HG03378 (cell line): ENCODE measurements around the gene UBE2K.
A peak's percentile ranks its signal among the peaks of the same experiment; 100 is the strongest.
"Not testable (repeated sequence)": the region's sequence is repeated elsewhere in the genome, so short reads cannot be mapped to it uniquely, and the experiment has no call there.

ENCODE experiments used
- ATAC-seq: cut with Tn5 transposase; IDR thresholded peaks from one replicate; pipeline ENCODE4 v1.9.1; 2021; ENCODE audit warnings: mild to moderate bottlenecking, moderate library complexity; ENCODE audit not compliant: unreplicated experiment

Gene UBE2K

DNA sequence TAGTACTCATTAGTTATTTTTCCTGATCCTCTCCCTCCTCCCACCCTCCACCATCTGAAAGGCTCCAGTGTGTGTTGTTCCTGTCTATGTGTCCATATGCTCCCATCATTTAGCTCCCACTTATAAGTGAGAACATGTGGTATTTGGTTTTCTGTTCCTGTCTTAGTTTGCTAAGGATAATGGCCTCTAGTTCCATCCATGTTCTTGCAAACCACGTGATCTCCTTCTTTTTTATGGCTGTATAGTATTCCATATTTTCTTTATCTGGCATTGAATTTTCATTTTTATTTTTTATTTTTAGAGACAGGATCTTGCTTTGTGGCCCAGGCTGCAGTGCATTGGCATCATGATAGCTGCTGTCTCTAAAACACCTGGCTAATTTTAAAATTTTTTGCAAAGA lies 11.9 kb upstream of the UBE2K start:
- no peak for ATAC-seq

DNA sequence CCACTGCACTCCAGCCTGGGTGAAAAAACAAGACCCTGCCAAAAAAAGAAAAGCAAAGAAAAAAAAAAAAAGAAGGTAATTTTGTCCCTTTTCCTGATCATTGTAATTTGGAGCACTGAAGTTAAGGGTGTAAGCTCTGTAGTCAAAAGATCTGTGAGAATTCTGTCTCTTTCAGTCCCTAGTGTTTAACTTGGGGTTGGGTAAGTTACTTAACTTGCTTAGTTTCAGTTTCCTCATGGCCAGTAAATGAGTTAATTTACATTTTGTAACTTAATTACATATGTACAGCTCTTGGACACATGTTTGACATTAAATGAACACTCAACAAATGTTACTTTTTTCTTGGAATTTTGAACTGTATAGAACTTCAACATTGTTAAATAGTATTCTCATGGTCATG lies 10.9 kb upstream of the UBE2K start:
- ATAC-seq, result no peak

DNA sequence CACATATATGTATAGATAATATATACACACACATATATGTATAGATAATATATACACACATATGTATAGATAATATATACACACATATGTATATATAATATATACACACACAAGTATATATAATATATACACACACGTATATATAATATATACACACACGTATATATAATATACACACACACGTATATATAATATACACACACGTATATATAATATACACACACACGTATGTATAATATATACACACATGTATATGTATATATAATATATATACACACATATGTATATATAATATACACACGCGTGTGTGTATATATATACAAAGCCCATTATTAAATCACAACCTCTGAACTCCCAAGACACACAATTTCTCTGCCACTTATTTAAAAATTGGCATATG lies 8.0 kb upstream of the UBE2K start:
- ATAC-seq, result no peak

GRCh38 chr4:39698424-39699009 lies 581 bp downstream of the UBE2K start:
- peak; percentile 13 for ATAC-seq

- no peak for ATAC-seq
Measured at GRCh38 chr4:39699687-39700409, 1.9 kb downstream of the UBE2K start.

DNA sequence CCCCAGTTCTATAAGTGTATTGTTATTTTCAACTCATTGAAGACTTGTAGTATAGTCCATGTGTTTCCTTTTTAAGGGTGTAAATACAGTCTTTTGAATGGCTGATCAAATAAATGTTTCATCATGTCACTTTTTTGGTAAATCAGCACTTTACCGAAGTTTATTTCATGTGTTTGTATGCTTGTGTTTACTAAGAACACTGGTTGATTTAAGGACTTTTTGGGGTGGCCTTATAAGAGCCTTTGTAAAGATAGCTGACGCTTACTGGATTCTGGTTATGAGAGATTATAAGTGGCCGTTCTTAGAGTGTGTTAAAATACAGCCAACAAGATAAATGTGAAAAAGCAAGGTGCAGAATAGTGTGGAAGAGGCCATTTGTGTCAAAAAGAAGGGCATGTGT lies 2.6 kb downstream of the UBE2K start:
- no peak for ATAC-seq

GRCh38 chr4:39702716-39703115 lies 4.8 kb downstream of the UBE2K start:
- ATAC-seq, result no peak

GRCh38 chr4:39704789-39705188 lies 6.9 kb downstream of the UBE2K start:
- ATAC-seq, result not testable (repeated sequence)

DNA sequence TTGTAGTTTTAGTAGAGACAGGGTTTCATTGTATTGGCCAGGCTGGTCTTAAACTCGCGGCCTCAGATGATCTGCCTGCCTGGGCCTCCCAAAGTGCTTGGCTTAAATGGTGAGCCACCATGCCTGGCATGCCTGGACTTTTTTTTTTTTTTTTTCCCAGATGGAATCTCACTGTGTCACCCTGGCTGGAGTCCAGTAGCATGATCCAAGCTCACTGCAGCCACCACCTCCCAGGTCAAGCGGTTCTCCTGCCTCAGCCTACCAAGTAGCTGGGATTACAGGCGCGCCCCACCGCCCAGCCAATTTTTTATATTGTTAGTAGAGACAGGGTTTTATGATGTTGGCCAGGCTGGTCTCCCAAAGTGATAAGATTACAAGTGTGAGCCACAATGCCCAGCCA lies 8.4 kb downstream of the UBE2K start:
- ATAC-seq, result no peak

GRCh38 chr4:39706741-39707511 lies 9.0 kb downstream of the UBE2K start:
- no peak for ATAC-seq

DNA sequence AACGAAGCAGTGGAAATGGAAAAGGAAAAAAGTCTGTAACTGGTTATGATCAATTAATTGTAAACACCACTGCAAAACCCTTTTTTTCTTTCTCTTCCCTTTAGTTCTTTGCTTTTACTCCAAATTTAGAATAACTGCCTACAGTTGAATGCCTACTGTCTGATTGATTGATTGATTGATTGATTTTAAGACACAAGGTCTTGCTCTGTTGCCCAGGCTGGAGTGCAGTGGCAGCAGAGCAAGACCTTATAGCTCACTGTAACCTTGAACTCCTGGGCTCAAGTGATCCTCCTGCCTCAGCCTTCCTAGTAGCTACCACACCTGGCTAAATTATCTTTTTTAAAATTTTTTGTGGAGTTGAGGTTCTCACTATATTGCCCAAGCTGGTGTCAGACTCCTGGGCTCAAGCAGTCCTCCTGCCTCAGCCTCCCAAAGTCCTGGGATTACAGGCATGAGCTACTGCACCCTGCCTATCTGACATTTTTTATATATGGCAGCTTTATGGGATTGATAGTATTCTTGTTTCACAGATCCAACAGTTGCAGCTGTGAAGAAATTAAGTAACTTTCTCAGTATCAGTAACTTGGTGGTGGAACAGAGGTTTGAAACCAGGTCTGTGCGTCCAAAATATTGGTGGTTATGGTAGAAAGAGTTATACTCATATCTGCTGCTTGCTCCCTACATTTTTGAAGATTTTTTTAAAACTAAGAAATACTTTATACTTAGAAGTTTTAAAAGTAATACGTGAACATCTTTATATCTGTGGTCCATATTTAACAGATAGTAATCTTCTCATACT lies 12.4 kb downstream of the UBE2K start:
- no peak for ATAC-seq

DNA sequence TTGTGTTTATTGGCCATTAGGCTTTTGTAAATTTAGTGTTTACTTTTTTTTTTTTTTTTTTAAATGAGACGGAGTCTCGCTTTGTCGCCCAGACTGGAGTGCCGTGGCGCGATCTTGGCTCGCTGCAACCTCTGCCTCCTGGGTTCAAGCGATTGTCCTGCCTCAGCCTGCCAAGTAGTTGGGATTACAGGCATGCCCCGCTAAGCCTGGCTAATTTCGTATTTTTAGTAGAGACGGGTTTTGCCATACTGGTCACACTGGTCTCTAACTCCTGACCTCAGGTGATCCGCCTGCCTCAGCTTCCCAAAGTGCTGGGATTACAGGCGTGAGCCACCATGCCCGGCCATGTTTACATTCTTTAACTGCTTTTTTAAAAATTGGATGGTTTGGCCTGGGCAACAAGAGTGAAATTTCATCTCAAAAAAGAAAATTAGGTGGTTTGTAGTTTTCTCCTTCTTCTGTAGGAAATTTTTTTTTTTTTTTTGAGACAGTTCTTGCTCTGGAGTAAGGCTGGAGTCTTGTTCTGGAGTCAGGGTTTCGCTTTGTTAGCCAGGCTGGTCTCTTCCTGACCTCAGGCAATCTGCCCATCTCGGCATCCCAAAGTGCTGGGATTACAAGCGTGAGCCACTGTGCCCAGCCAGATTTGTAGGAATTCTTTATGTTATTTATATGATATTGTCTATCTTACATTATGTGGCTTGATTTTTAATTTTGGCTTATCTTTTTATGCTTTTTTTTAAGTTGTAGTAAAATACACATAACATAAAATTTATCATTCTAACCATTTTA lies 15.1 kb downstream of the UBE2K start:
- ATAC-seq, result no peak

DNA sequence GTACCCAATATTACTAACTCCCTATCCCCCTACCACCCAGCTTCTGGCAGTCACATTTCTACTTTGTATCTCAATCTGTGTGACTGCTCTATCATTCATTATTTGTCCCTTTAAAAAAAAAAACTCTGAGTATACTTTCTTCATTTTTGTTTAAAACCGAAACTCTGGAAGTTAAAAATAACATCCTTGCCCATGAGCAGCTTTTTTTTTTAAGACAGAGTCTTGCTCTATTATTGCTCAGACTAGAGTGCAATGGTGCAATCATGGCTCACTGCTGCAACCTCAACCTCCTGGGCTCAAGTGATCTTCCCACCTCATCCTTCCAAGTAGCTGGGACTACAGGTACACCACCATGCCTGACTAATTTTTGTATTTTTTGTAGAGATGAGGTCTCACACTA lies 15.8 kb downstream of the UBE2K start:
- ATAC-seq, result no peak

DNA sequence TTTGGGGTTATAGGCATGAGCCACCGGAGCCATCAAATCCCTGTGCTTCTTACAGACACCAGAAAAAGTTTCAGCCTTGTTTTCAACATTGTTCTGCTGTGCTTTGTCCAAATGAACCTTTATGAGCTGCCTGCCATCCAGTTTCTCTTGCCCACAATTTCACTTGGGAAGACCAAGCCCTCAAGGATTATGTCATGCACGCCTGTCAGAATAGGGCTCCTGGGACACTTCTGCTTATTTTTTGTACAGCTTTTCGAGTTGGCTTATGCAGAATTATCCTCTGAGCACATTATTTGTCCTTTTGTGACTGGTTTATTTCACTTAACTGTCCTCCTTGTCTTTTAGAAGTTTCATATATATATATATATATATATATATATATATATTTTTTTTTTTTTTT lies 16.2 kb downstream of the UBE2K start:
- ATAC-seq, result no peak

DNA sequence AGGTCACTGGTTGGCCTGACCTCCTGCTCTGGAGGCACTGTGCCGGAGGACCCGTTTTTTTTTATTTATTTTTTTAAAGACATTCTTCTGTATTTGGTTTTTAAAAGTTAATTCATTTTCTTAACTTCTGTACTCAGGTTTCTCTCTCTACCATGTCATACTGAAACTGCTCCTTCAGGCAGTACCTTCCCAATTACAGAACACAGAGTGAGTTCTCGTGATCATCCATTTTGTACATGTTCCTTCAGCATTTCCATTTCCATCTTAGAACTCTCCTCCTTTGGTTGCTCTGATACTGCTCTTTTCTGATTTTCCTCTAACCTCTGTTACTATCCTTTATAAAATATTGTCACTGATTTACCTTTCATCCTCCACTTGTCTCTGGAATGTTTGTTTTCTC lies 17.9 kb downstream of the UBE2K start:
- ATAC-seq, result no peak

- ATAC-seq, result no peak
Measured at GRCh38 chr4:39716356-39716755, 18.4 kb downstream of the UBE2K start.

GRCh38 chr4:39717743-39718142 lies 19.8 kb downstream of the UBE2K start:
- ATAC-seq, result not testable (repeated sequence)

DNA sequence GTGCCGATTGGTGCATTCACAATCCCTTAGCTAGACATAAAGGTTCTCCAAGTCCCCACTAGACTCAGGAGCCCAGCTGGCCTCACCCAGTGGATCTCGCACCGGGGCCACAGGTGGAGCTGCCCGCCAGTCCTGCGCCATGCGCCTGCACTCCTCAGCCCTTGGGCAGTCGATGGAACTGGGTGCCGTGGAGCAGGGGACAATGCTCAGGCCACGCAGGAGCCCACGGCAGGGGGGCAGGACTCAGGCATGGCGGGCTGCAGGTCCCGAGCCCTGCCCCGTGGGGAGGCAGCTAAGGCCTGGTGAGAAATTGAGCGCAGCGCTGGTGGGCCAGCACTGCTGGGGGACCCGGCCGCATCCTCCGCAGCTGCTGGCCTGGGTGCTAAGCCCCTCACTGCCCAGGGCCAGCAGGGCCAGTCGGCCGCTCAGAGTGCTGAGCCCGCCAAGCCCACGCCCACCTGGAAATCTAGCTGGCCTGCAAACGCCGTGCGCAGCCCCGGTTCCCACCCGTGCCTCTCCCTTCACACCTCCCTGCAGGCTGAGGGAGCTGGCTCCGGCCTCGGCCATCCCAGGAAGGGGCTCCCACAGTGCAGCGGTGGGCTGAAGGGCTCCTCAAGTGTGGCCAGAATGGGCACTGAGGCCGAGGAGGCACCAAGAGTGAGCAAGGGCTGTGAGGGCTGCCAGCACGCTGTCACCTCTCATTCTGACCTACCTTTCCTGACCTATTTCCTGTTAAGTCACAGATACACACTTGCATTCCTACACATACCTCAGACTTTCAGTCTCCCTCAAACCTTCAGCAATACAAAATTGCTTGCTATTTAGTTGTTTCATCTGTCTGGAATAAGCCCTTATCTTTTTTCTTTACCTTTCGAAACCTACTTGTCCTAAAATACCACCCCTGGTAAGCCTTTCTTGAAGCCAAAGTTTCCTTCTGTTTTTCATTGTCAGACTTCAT lies 20.7 kb downstream of the UBE2K start:
- ATAC-seq, result no peak

GRCh38 chr4:39719804-39720580 lies 22.1 kb downstream of the UBE2K start:
- ATAC-seq, result no peak
